PFSK-1 (cell line): Measurements from ENCODE around the gene LCP2.

Source experiments
- SIN3A ChIP-seq: IDR thresholded peaks from 2 replicates; pipeline ENCODE4 v1.6.1; 2012; ENCODE audit warnings: mild to moderate bottlenecking, low read length, moderate library complexity, borderline replicate concordance; ENCODE audit not compliant: insufficient read depth
- TF ChIP-seq, protein P1 (sequence below), 2 experiments: IDR thresholded peaks; 2 replicates each; pipeline versions ENCODE4 v1.6.1 to v1.8.0; 2011 to 2012; ENCODE audit warnings: low read depth in 2 of 2, low read length in 2 of 2, control low read depth in 1 of 2, inconsistent platforms in 1 of 2, mild to moderate bottlenecking in 1 of 2, moderate library complexity in 1 of 2; ENCODE audit not compliant: insufficient read depth in 1 of 2

DNA sequence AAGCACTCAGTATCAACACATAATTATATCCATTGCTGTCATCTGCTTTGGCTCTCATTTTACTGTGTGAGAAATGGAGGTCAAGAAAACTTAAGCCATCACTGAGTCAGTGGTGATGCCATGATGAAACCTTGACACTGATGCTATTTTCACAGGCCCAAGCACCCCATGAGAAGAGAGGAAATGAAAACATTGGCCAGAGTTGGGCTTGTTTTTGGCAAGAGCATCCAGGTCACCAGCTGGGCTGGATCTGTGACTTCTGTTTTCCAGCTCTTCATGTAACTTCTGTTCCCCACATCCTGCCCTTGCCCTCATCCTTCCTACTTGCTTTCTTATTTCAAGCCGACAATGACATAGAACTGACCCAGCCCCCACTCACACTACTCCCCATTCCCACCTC lies 10.0 kb downstream of the LCP2 start:
- TF ChIP-seq, protein P1, sequence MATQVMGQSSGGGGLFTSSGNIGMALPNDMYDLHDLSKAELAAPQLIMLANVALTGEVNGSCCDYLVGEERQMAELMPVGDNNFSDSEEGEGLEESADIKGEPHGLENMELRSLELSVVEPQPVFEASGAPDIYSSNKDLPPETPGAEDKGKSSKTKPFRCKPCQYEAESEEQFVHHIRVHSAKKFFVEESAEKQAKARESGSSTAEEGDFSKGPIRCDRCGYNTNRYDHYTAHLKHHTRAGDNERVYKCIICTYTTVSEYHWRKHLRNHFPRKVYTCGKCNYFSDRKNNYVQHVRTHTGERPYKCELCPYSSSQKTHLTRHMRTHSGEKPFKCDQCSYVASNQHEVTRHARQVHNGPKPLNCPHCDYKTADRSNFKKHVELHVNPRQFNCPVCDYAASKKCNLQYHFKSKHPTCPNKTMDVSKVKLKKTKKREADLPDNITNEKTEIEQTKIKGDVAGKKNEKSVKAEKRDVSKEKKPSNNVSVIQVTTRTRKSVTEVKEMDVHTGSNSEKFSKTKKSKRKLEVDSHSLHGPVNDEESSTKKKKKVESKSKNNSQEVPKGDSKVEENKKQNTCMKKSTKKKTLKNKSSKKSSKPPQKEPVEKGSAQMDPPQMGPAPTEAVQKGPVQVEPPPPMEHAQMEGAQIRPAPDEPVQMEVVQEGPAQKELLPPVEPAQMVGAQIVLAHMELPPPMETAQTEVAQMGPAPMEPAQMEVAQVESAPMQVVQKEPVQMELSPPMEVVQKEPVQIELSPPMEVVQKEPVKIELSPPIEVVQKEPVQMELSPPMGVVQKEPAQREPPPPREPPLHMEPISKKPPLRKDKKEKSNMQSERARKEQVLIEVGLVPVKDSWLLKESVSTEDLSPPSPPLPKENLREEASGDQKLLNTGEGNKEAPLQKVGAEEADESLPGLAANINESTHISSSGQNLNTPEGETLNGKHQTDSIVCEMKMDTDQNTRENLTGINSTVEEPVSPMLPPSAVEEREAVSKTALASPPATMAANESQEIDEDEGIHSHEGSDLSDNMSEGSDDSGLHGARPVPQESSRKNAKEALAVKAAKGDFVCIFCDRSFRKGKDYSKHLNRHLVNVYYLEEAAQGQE (IDR thresholded peaks at IDR 0.05; ENCODE audit: insufficient read depth in 1 of 2, low read depth in 2 of 2, low read length in 2 of 2): no peak
- TF ChIP-seq SIN3A: no peak
